GM12892 (cell line): ENCODE results near the gene JOSD2.

Experiments
- POLR2AphosphoS5 ChIP-seq: IDR thresholded peaks from 2 replicates; pipeline ENCODE4 v1.6.1; 2011; ENCODE audit warnings: low read depth, low read length, control low read depth
- TAF1 ChIP-seq: IDR thresholded peaks from 2 replicates; pipeline ENCODE4 v1.6.1; 2011; ENCODE audit warnings: low read depth, mild to moderate bottlenecking, control low read depth, low read length, borderline replicate concordance

DNA sequence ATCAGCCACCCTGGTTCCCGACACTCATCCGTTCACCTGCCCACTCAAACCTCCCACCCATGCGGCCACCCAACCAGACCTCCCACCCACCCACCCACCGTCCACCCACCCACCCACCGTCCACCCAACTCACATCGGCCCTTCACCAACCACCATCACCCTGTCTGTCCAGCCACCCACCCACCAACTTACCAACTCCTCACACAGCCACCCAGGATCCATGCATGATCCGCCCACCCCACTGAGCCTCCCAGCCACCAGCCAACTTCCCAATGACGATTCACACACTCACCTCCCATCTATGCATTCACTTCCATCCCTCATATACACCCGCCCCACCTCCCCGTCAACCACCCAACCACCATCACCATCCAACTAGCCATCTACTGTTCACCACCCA is 4.3 kb downstream of the JOSD2 start:
- no peak for TF ChIP-seq POLR2AphosphoS5
- no peak for TF ChIP-seq TAF1
